ENCODE results near the gene SPARC. TPM values are rescaled to one million over a fixed set of nuclear protein-coding genes. Genes with fewer than 3 reads are reported as not detected.
A peak's percentile ranks its signal among the peaks of the same experiment; 100 is the strongest.
"Not testable (repeated sequence)": the region's sequence is repeated elsewhere in the genome, so short reads cannot be mapped to it uniquely, and the experiment has no call there.

The SPARC gene
- total RNA-seq, 1 donor from 2014 or later: 483 TPM

GRCh38 chr5:151700820-151701219, 14.1 kb upstream of the SPARC start:
- DNase-seq (ENCODE audit: low spot score): no peak

- no peak for DNase-seq (ENCODE audit: low spot score)
Measured at GRCh38 chr5:151700296-151700695, 13.6 kb upstream of the SPARC start.

- DNase-seq (ENCODE audit: low spot score): peak; percentile 75
Measured at GRCh38 chr5:151699071-151699901, 12.6 kb upstream of the SPARC start.

- DNase-seq (ENCODE audit: low spot score): not testable (repeated sequence)
Measured at GRCh38 chr5:151698081-151698480, 11.4 kb upstream of the SPARC start.

GRCh38 chr5:151697452-151697851, 10.7 kb upstream of the SPARC start:
- DNase-seq (ENCODE audit: low spot score): no peak

- DNase-seq (ENCODE audit: low spot score): peak; percentile 73
Measured at GRCh38 chr5:151696470-151697061, 9.9 kb upstream of the SPARC start.

GRCh38 chr5:151695464-151695863, 8.7 kb upstream of the SPARC start:
- no peak for DNase-seq (ENCODE audit: low spot score)

GRCh38 chr5:151694035-151694485, 7.3 kb upstream of the SPARC start:
- no peak for DNase-seq (ENCODE audit: low spot score)

- no peak for DNase-seq (ENCODE audit: low spot score)
Measured at GRCh38 chr5:151692312-151692711, 5.6 kb upstream of the SPARC start.

- DNase-seq (ENCODE audit: low spot score): no peak
Measured at GRCh38 chr5:151691706-151692105, 5.0 kb upstream of the SPARC start.

- not testable (repeated sequence) for DNase-seq (ENCODE audit: low spot score)
Measured at GRCh38 chr5:151689591-151689990, 2.9 kb upstream of the SPARC start.

- DNase-seq (ENCODE audit: low spot score): no peak
Measured at GRCh38 chr5:151688436-151688835, 1.7 kb upstream of the SPARC start.

- no peak for DNase-seq (ENCODE audit: low spot score)
Measured at GRCh38 chr5:151685749-151686673, 704 bp downstream of the SPARC start.

- peak; percentile 69 for DNase-seq (ENCODE audit: low spot score)
Measured at GRCh38 chr5:151684690-151685361, 1.9 kb downstream of the SPARC start.

GRCh38 chr5:151683986-151684588, 2.6 kb downstream of the SPARC start:
- no peak for DNase-seq (ENCODE audit: low spot score)

- DNase-seq (ENCODE audit: low spot score): no peak
Measured at GRCh38 chr5:151683444-151683843, 3.3 kb downstream of the SPARC start.

GRCh38 chr5:151682751-151683331, 3.9 kb downstream of the SPARC start:
- DNase-seq (ENCODE audit: low spot score): no peak

- no peak for DNase-seq (ENCODE audit: low spot score)
Measured at GRCh38 chr5:151682240-151682639, 4.5 kb downstream of the SPARC start.

- no peak for DNase-seq (ENCODE audit: low spot score)
Measured at GRCh38 chr5:151680944-151681427, 5.7 kb downstream of the SPARC start.

- not testable (repeated sequence) for DNase-seq (ENCODE audit: low spot score)
Measured at GRCh38 chr5:151680156-151680505, 6.6 kb downstream of the SPARC start.

Measured in ureter (tissue), 1 donor.